HG03064 (cell line): Measurements from ENCODE around the gene FCER1G.

Experiments used
- ATAC-seq: cut with Tn5 transposase; IDR thresholded peaks from one replicate; pipeline ENCODE4 v1.9.1; 2021; ENCODE audit warnings: low read depth; ENCODE audit not compliant: unreplicated experiment

The FCER1G gene

GRCh38 chr1:161260376-161261260 lies 45.5 kb downstream of the FCER1G start:
- no peak for ATAC-seq

GRCh38 chr1:161261261-161262235 lies 46.5 kb downstream of the FCER1G start:
- ATAC-seq = no peak

- ATAC-seq = no peak
Observed at GRCh38 chr1:161265305-161265704, 50.2 kb downstream of the FCER1G start.

- ATAC-seq = no peak
Observed at GRCh38 chr1:161266202-161266601, 51.1 kb downstream of the FCER1G start.

DNA sequence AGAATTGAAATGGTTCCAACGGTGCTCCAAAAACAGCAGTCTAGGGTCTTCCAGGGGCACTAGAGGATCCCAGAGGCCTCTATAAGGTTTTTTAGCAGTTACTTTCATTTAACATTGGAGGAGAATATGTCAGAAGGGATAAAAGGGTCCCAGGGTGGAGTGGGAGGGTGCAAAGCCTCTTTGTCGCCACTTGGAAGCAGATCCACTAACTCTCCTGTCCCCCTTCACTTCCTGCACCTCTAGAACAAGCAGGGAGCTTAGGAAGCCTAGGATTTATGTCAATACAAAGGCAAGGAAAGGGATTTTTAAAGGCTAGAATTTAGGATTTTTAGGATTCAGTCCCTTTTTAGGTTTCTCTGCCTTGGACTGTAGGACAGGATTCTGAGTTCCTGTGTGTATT lies 51.7 kb downstream of the FCER1G start:
- ATAC-seq = no peak

- ATAC-seq = no peak
Observed at GRCh38 chr1:161267321-161267720, 52.2 kb downstream of the FCER1G start.
